Medulla oblongata (tissue), 1 donor: Measurements from ENCODE around the gene ZNF302.

Source experiments
- DNase-seq: peaks from one replicate; pipeline ENCODE4 v3.0.0-alpha.2; 2015; ENCODE audit errors: extremely low spot score

Gene ZNF302

GRCh38 chr19:34732612-34733211 is 55.2 kb downstream of the ZNF302 start:
- no peak for DNase-seq

- DNase-seq: no peak
These were observed 55.8 kb downstream of the ZNF302 start for GRCh38 chr19:34733266-34733745.

- peak; percentile 95 for DNase-seq
These were observed 56.5 kb downstream of the ZNF302 start, which contains the start of gene ZNF181 for GRCh38 chr19:34733746-34734536. TSS of gene ZNF181 (plus strand) at chr19:34734243. CDS start at chr19:34735038, 795 bp downstream.

GRCh38 chr19:34734537-34735103 is 57.1 kb downstream of the ZNF302 start:
- DNase-seq: peak; percentile 2
